Smooth muscle cell (in vitro differentiated cells): ENCODE data around the gene KLHL3. TPM values are rescaled to one million over a fixed set of nuclear protein-coding genes. Genes with fewer than 3 reads are reported as not detected.

Source experiments
- DNase-seq: peaks from one replicate; lab custom pipeline; 2025; ENCODE audit not compliant: unreplicated experiment; lab: John Stamatoyannopoulos, UW
- H2AFZ ChIP-seq: fragments of 200-600 bp; sonication (generic); 2 replicates; pipeline ENCODE4 v1.6.0; 2016; ENCODE audit warnings: antibody characterized with exemption, low read depth, mild to moderate bottlenecking
- H3F3A ChIP-seq: fragments of 200-600 bp; sonication (generic); 2 replicates; pipeline ENCODE4 v1.6.0; 2017; ENCODE audit warnings: antibody characterized with exemption, low read depth
- H3K27ac ChIP-seq: fragments of 200-600 bp; sonication (generic); 2 replicates; pipeline ENCODE4 v1.5.1; 2016; ENCODE audit warnings: low read depth, mild to moderate bottlenecking
- H3K27me3 ChIP-seq: fragments of 200-600 bp; sonication (generic); 2 replicates; pipeline ENCODE4 v1.6.1; 2016; ENCODE audit warnings: low read depth, mild to moderate bottlenecking
- H3K36me3 ChIP-seq: fragments of 200-600 bp; sonication (generic); 2 replicates; pipeline ENCODE4 v1.5.1; 2016; ENCODE audit warnings: low read depth
- H3K4me1 ChIP-seq: fragments of 200-600 bp; sonication (generic); 2 replicates; pipeline ENCODE4 v1.5.1; 2016; ENCODE audit warnings: low read depth
- H3K4me2 ChIP-seq: fragments of 200-600 bp; sonication (generic); 2 replicates; pipeline ENCODE4 v1.6.0; 2016; ENCODE audit warnings: mild to moderate bottlenecking
- H3K4me3 ChIP-seq: fragments of 200-600 bp; sonication (generic); 2 replicates; pipeline ENCODE4 v1.5.1; 2016; ENCODE audit warnings: mild to moderate bottlenecking
- H3K79me2 ChIP-seq: fragments of 200-600 bp; sonication (generic); 2 replicates; pipeline ENCODE4 v1.6.0; 2016; ENCODE audit warnings: low read depth, mild to moderate bottlenecking
- H3K9ac ChIP-seq: fragments of 200-600 bp; sonication (generic); 2 replicates; pipeline ENCODE4 v1.6.0; 2016; ENCODE audit warnings: low read depth
- H3K9me3 ChIP-seq: fragments of 200-600 bp; sonication (generic); replicated peaks from 2 replicates; pipeline ENCODE4 v1.5.1; 2016; ENCODE audit warnings: low read depth
- H4K20me1 ChIP-seq: fragments of 200-600 bp; sonication (generic); 2 replicates; pipeline ENCODE4 v1.6.0; 2016; ENCODE audit warnings: low read depth
- WGBS: methylation state at CpG from one replicate; pipeline ENCODE4 v1.1.7; 2016; ENCODE audit warnings: low lambda C conversion rate; 5-methylcytosine and 5-hydroxymethylcytosine counted together
- polyA plus RNA-seq: library from polyadenylated mRNA; unstranded; fragments of >200 nt; fragmentation: Nextera tagmentation; extraction: Ambion mirVana; gene quantifications from 2 replicates; pipeline ENCODE4 v1.2.1, GENCODE V29; 2016
- total RNA-seq: library from RNA; depleted of rRNA; stranded (reverse); fragments of >200 nt; gene quantifications from 2 replicates; pipeline ENCODE4 v1.2.3, GENCODE V29; 2014
- TF ChIP-seq, protein P1 (sequence below): fragments of 200-600 bp; sonication (generic); IDR thresholded peaks from 2 replicates; pipeline ENCODE4 v1.5.1; 2017; ENCODE audit warnings: borderline replicate concordance, mild to moderate bottlenecking, antibody characterized with exemption; ENCODE audit not compliant: insufficient read depth, poor library complexity, severe bottlenecking

Gene KLHL3
- total and polyA plus RNA-seq, 2 experiments from 2014 or later, result 3.6 to 9.1 TPM

DNA sequence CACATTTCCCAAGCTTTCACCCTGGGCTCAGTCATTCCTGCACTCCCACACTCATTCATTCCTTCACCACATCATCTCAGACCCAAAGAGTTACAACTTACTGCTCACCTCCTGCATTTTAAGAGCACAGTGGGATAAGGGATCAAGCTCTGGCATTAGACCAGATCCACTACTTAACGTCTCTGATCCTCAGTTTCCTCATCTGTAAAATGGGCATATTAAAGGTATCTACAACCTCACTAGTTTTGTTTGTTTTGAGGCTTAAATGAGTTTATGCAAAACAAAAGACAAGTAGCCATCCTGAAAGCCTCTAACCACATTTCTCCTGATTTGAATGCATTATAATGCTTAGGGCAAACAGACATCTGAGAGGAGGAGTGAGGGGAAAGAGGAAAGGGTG lies 77.6 kb downstream of the KLHL3 start:
- H3K79me2 ChIP-seq, result no peaks in the 10 kb centered on the region
- no peaks in the 10 kb centered on the region for H4K20me1 ChIP-seq
- no peaks in the 10 kb centered on the region for H3K9me3 ChIP-seq
- no peaks in the 10 kb centered on the region for H3F3A ChIP-seq
- no peak overlapping the region for H2AFZ ChIP-seq
- no peak overlapping the region for H3K9ac ChIP-seq
- no peak overlapping the region for H3K27ac ChIP-seq
- DNase-seq, result no peak
- H3K4me2 ChIP-seq, result no peak overlapping the region
- H3K27me3 ChIP-seq, result no peaks in the 10 kb centered on the region
- H3K4me1 ChIP-seq, result no peaks in the 10 kb centered on the region
- WGBS, result 93% methylated on average over 1 of the region's 1 CpG
- no peak overlapping the region for H3K4me3 ChIP-seq
- TF ChIP-seq, protein P1, sequence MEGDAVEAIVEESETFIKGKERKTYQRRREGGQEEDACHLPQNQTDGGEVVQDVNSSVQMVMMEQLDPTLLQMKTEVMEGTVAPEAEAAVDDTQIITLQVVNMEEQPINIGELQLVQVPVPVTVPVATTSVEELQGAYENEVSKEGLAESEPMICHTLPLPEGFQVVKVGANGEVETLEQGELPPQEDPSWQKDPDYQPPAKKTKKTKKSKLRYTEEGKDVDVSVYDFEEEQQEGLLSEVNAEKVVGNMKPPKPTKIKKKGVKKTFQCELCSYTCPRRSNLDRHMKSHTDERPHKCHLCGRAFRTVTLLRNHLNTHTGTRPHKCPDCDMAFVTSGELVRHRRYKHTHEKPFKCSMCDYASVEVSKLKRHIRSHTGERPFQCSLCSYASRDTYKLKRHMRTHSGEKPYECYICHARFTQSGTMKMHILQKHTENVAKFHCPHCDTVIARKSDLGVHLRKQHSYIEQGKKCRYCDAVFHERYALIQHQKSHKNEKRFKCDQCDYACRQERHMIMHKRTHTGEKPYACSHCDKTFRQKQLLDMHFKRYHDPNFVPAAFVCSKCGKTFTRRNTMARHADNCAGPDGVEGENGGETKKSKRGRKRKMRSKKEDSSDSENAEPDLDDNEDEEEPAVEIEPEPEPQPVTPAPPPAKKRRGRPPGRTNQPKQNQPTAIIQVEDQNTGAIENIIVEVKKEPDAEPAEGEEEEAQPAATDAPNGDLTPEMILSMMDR, result no peak
- H3K36me3 ChIP-seq, result no peaks in the 10 kb centered on the region

DNA sequence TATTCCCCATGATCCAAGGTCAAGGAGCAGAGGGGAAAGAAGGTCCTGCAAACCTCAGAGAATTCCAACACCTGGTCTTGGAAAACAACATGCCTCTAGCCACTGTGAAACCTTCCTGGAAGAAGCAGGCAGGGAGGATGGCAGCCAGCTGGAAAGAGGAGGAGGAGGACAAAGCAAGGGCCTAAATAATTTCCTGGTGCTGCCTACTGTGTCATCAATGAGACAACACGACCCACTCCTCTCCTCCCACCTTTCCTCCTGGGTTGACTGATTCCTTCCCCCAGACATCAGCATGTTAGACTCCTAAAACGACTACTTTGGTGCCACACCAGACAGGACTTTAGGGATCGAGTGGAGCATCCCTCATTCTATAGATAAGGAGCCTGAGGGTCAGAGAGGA lies 78.8 kb downstream of the KLHL3 start:
- 59% methylated on average over 3 of the region's 3 CpGs for WGBS
- Histone ChIP-seq H3K36me3 (no peaks in the 10 kb centered on the region), H3K9me3 (no peaks in the 10 kb centered on the region), H3K4me2 (no peak overlapping the region), H3K79me2 (no peaks in the 10 kb centered on the region), H4K20me1 (no peaks in the 10 kb centered on the region), H3K4me3 (no peak overlapping the region), H3K9ac (no peak overlapping the region), H3K27me3 (no peaks in the 10 kb centered on the region), H3K27ac (no peak overlapping the region), H3F3A (no peaks in the 10 kb centered on the region), H3K4me1 (no peaks in the 10 kb centered on the region), H2AFZ (no peak overlapping the region)
- no peak for DNase-seq
- TF ChIP-seq, protein P1, result no peak

DNA sequence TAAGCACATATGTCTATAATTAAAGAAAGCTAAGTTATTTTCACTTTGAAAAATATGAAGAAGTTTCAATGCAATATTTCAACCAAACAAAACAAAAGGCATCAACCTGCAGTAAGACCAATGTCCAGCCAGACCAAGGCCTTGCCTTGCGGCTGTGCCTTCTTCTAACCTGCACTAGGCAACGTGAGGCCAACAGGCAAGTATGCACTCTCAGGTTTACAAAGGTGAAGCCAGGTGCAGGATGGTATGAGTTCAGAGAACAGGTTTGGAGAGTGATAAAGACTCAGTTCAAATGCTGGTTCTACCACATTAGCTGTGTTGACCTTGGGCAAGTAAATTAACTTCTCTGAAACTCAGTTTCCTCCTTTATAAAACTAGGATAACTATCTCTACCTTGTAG lies 79.3 kb downstream of the KLHL3 start:
- no peaks in the 10 kb centered on the region for H4K20me1 ChIP-seq
- no peak overlapping the region for H3K27ac ChIP-seq
- no peaks in the 10 kb centered on the region for H3K9me3 ChIP-seq
- 96% methylated on average over 2 of the region's 2 CpGs for WGBS
- no peaks in the 10 kb centered on the region for H3F3A ChIP-seq
- no peak overlapping the region for H3K4me3 ChIP-seq
- H3K36me3 ChIP-seq, result no peaks in the 10 kb centered on the region
- no peak overlapping the region for H3K9ac ChIP-seq
- TF ChIP-seq, protein P1, result no peak
- H3K79me2 ChIP-seq, result no peaks in the 10 kb centered on the region
- no peak overlapping the region for H2AFZ ChIP-seq
- no peak for DNase-seq
- no peaks in the 10 kb centered on the region for H3K4me1 ChIP-seq
- no peak overlapping the region for H3K4me2 ChIP-seq
- no peaks in the 10 kb centered on the region for H3K27me3 ChIP-seq

DNA sequence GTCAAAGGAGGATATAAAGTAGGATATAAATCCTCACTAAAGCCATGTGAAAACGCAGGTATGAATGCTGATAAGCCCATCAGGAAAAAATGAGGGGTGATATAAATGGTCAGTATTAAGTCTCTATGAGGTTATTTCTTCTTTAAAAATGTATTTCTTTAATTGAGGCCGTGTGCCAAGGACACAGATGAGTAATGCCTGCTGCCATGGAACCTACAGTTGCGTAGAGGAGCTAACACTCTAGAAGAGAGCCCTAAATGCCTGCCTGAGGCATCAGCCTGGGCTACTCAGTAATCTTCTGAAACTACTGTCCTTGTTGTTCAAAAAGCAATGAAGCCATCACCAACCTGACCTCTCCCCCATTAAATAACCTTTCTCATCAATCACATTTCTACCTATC lies 84.9 kb downstream of the KLHL3 start:
- no peak overlapping the region for H3K9ac ChIP-seq
- no peaks in the 10 kb centered on the region for H3K27me3 ChIP-seq
- peaks cover 6% of the 10 kb centered on the region for H3F3A ChIP-seq
- H3K27ac ChIP-seq, result no peak overlapping the region
- H3K4me2 ChIP-seq, result no peak overlapping the region
- H3K36me3 ChIP-seq, result no peaks in the 10 kb centered on the region
- TF ChIP-seq, protein P1, result no peak
- no peak overlapping the region for H3K4me3 ChIP-seq
- H3K79me2 ChIP-seq, result no peaks in the 10 kb centered on the region
- no peak for DNase-seq
- H2AFZ ChIP-seq, result no peak overlapping the region
- WGBS, result 91% methylated on average over 3 of the region's 3 CpGs
- no peaks in the 10 kb centered on the region for H4K20me1 ChIP-seq
- no peaks in the 10 kb centered on the region for H3K9me3 ChIP-seq
- H3K4me1 ChIP-seq, result no peaks in the 10 kb centered on the region
